ENCODE data around the gene IER3IP1.
"Not testable (repeated sequence)": the region's sequence is repeated elsewhere in the genome, so short reads cannot be mapped to it uniquely, and the experiment has no call there.

The IER3IP1 gene

GRCh38 chr18:47187721-47188120 is 11.6 kb upstream of the IER3IP1 start:
- no peak overlapping the region for H3K18ac ChIP-seq (ENCODE audit: low read length)
- no peak overlapping the region for H3K9ac ChIP-seq (ENCODE audit: low read length)
- no peak overlapping the region for H2AFZ ChIP-seq (ENCODE audit: insufficient read depth, low read length, poor library complexity)
- no peak overlapping the region for H3K4me3 ChIP-seq (ENCODE audit: low read depth, low read length)
- no peak overlapping the region for H4K8ac ChIP-seq (ENCODE audit: low read depth, low read length)
- H3K4me2 ChIP-seq (ENCODE audit: low read length), result no peak overlapping the region
- no CpG with 5 or more reads among the region's 7 CpGs for WGBS (ENCODE audit: extremely low coverage, insufficient coverage, insufficient read length)
- H3K27me3 ChIP-seq (ENCODE audit: insufficient read depth, low read length), result no peaks in the 10 kb centered on the region
- no peaks in the 10 kb centered on the region for H3K79me2 ChIP-seq (ENCODE audit: control insufficient read depth, insufficient read depth, low read length, poor library complexity)
- no peak overlapping the region for H2BK120ac ChIP-seq (ENCODE audit: insufficient read depth, low read length, poor library complexity)
- H2BK5ac ChIP-seq (ENCODE audit: low read depth, low read length, poor library complexity), result no peak overlapping the region
- peak in 1 of 2 donors; percentile 27 for DNase-seq
- H3K23ac ChIP-seq (ENCODE audit: low read length), result no peak overlapping the region
- H2AK5ac ChIP-seq (ENCODE audit: low read length), result no peak overlapping the region
- no peaks in the 10 kb centered on the region for H3K36me3 ChIP-seq (ENCODE audit: control insufficient read depth in 1 of 2, insufficient read depth in 2 of 2, low read length in 2 of 2)
- no peak overlapping the region for H3K14ac ChIP-seq (ENCODE audit: low read length)
- peaks cover 8% of the 10 kb centered on the region for H3K9me3 ChIP-seq (ENCODE audit: insufficient read depth, low read depth, low read length)
- no peak overlapping the region for H4K91ac ChIP-seq (ENCODE audit: low read depth, low read length)
- H3K79me1 ChIP-seq (ENCODE audit: low read length), result no peaks in the 10 kb centered on the region
- no peak overlapping the region for H4K12ac ChIP-seq (ENCODE audit: low read depth, low read length)
- no peak overlapping the region for H3K4ac ChIP-seq (ENCODE audit: low read depth, low read length)
- H3K27ac ChIP-seq (ENCODE audit: low read depth, low read length), result no peak overlapping the region
- no peak overlapping the region for H2BK12ac ChIP-seq (ENCODE audit: low read length)
- no peaks in the 10 kb centered on the region for H3K4me1 ChIP-seq (ENCODE audit: control insufficient read depth in 1 of 2, insufficient read depth in 2 of 2, low read length in 2 of 2)

- Histone ChIP-seq H4K91ac (ENCODE audit: low read depth, low read length) (no peak overlapping the region), H3K18ac (ENCODE audit: low read length) (no peak overlapping the region), H4K12ac (ENCODE audit: low read depth, low read length) (no peak overlapping the region), H3K9ac (ENCODE audit: low read length) (no peak overlapping the region), H2AK5ac (ENCODE audit: low read length) (no peak overlapping the region), H2BK12ac (ENCODE audit: low read length) (no peak overlapping the region), H3K4ac (ENCODE audit: low read depth, low read length) (no peak overlapping the region), H3K4me3 (ENCODE audit: low read depth, low read length) (no peak overlapping the region), H2BK5ac (ENCODE audit: low read depth, low read length, poor library complexity) (no peak overlapping the region), H3K4me1 (ENCODE audit: control insufficient read depth in 1 of 2, insufficient read depth in 2 of 2, low read length in 2 of 2) (no peaks in the 10 kb centered on the region), H2BK120ac (ENCODE audit: insufficient read depth, low read length, poor library complexity) (no peak overlapping the region), H3K79me1 (ENCODE audit: low read length) (no peaks in the 10 kb centered on the region), H3K4me2 (ENCODE audit: low read length) (no peak overlapping the region), H3K14ac (ENCODE audit: low read length) (no peak overlapping the region), H3K79me2 (ENCODE audit: control insufficient read depth, insufficient read depth, low read length, poor library complexity) (no peaks in the 10 kb centered on the region), H3K9me3 (ENCODE audit: insufficient read depth, low read depth, low read length) (peaks cover 6% of the 10 kb centered on the region), H3K27me3 (ENCODE audit: insufficient read depth, low read length) (no peaks in the 10 kb centered on the region), H3K23ac (ENCODE audit: low read length) (no peak overlapping the region), H3K36me3 (ENCODE audit: control insufficient read depth in 1 of 2, insufficient read depth in 2 of 2, low read length in 2 of 2) (no peaks in the 10 kb centered on the region), H3K27ac (ENCODE audit: low read depth, low read length) (no peak overlapping the region), H2AFZ (ENCODE audit: insufficient read depth, low read length, poor library complexity) (no peak overlapping the region), H4K8ac (ENCODE audit: low read depth, low read length) (no peak overlapping the region)
- DNase-seq, result peak; percentile 71 to 89
- WGBS (ENCODE audit: extremely low coverage, insufficient coverage, insufficient read length), result no CpG with 5 or more reads among the region's 5 CpGs
Measured at GRCh38 chr18:47184419-47185050, 8.4 kb upstream of the IER3IP1 start.

- not testable (repeated sequence) for H3K27ac ChIP-seq (ENCODE audit: low read depth, low read length); H2BK120ac ChIP-seq (ENCODE audit: insufficient read depth, low read length, poor library complexity); H3K14ac ChIP-seq (ENCODE audit: low read length); H3K4me3 ChIP-seq (ENCODE audit: low read depth, low read length); H3K4me2 ChIP-seq (ENCODE audit: low read length); H4K91ac ChIP-seq (ENCODE audit: low read depth, low read length); H4K12ac ChIP-seq (ENCODE audit: low read depth, low read length); DNase-seq; H2BK5ac ChIP-seq (ENCODE audit: low read depth, low read length, poor library complexity); H3K23ac ChIP-seq (ENCODE audit: low read length); H3K79me2 ChIP-seq (ENCODE audit: control insufficient read depth, insufficient read depth, low read length, poor library complexity); H3K27me3 ChIP-seq (ENCODE audit: insufficient read depth, low read length); H2AFZ ChIP-seq (ENCODE audit: insufficient read depth, low read length, poor library complexity); H3K4me1 ChIP-seq (ENCODE audit: control insufficient read depth in 1 of 2, insufficient read depth in 2 of 2, low read length in 2 of 2); H4K8ac ChIP-seq (ENCODE audit: low read depth, low read length); H3K36me3 ChIP-seq (ENCODE audit: control insufficient read depth in 1 of 2, insufficient read depth in 2 of 2, low read length in 2 of 2); H3K18ac ChIP-seq (ENCODE audit: low read length); H3K9me3 ChIP-seq (ENCODE audit: insufficient read depth, low read depth, low read length); H2AK5ac ChIP-seq (ENCODE audit: low read length); H3K9ac ChIP-seq (ENCODE audit: low read length); H2BK12ac ChIP-seq (ENCODE audit: low read length); H3K79me1 ChIP-seq (ENCODE audit: low read length); H3K4ac ChIP-seq (ENCODE audit: low read depth, low read length)
- WGBS (ENCODE audit: extremely low coverage, insufficient coverage, insufficient read length), result no CpG with 5 or more reads among the region's 5 CpGs
Measured at GRCh38 chr18:47182156-47182555, 6.0 kb upstream of the IER3IP1 start.

GRCh38 chr18:47180765-47181164 is 4.6 kb upstream of the IER3IP1 start:
- peaks cover 6% of the 10 kb centered on the region for H3K9me3 ChIP-seq (ENCODE audit: insufficient read depth, low read depth, low read length)
- H3K14ac ChIP-seq (ENCODE audit: low read length), result no peak overlapping the region
- peaks cover 4% of the 10 kb centered on the region for H3K79me1 ChIP-seq (ENCODE audit: low read length)
- no peak overlapping the region for H3K4me3 ChIP-seq (ENCODE audit: low read depth, low read length)
- H3K27me3 ChIP-seq (ENCODE audit: insufficient read depth, low read length), result no peaks in the 10 kb centered on the region
- no peak overlapping the region for H4K91ac ChIP-seq (ENCODE audit: low read depth, low read length)
- no peak overlapping the region for H3K27ac ChIP-seq (ENCODE audit: low read depth, low read length)
- H3K36me3 ChIP-seq (ENCODE audit: control insufficient read depth in 1 of 2, insufficient read depth in 2 of 2, low read length in 2 of 2), result no peaks in the 10 kb centered on the region
- H4K12ac ChIP-seq (ENCODE audit: low read depth, low read length), result no peak overlapping the region
- H2AK5ac ChIP-seq (ENCODE audit: low read length), result no peak overlapping the region
- no peaks in the 10 kb centered on the region for H3K4me1 ChIP-seq (ENCODE audit: control insufficient read depth in 1 of 2, insufficient read depth in 2 of 2, low read length in 2 of 2)
- H3K9ac ChIP-seq (ENCODE audit: low read length), result no peak overlapping the region
- H3K4me2 ChIP-seq (ENCODE audit: low read length), result no peak overlapping the region
- no peak overlapping the region for H2BK120ac ChIP-seq (ENCODE audit: insufficient read depth, low read length, poor library complexity)
- no peak overlapping the region for H3K18ac ChIP-seq (ENCODE audit: low read length)
- no peak overlapping the region for H2BK5ac ChIP-seq (ENCODE audit: low read depth, low read length, poor library complexity)
- no peak overlapping the region for H3K4ac ChIP-seq (ENCODE audit: low read depth, low read length)
- no peak overlapping the region for H2AFZ ChIP-seq (ENCODE audit: insufficient read depth, low read length, poor library complexity)
- no peak overlapping the region for H4K8ac ChIP-seq (ENCODE audit: low read depth, low read length)
- H3K23ac ChIP-seq (ENCODE audit: low read length), result no peak overlapping the region
- no CpG with 5 or more reads among the region's 3 CpGs for WGBS (ENCODE audit: extremely low coverage, insufficient coverage, insufficient read length)
- DNase-seq, result no peak
- H2BK12ac ChIP-seq (ENCODE audit: low read length), result no peak overlapping the region
- peaks cover 4% of the 10 kb centered on the region for H3K79me2 ChIP-seq (ENCODE audit: control insufficient read depth, insufficient read depth, low read length, poor library complexity)

Measured in trophoblast cell (in vitro differentiated cells and primary cell).